GM12878 (cell line): ENCODE data around the gene TRABD. TPM values are rescaled to one million over a fixed set of nuclear protein-coding genes. Genes with fewer than 3 reads are reported as not detected.

Experiments
- ATAC-seq: fragments of 200-7000 bp; cut with Tn5 transposase; 3 replicates; pipeline ENCODE4 v1.9.1; 2020; ENCODE audit warnings: mild to moderate bottlenecking, moderate library complexity
- BruUV-seq: library from RNA; stranded (reverse); fragments of 400-500 nt; replicated peaks from 2 replicates; lab custom pipeline; 2021; lab: Mats Ljungman, UMichigan
- CTCF ChIA-PET: fragments of 300-600 bp; sonication (Branson Sonifier 250); formaldehyde crosslinking; extraction: SDS; loops from one replicate; lab custom pipeline; 2021; ENCODE audit warnings: inconsistent platforms; lab: Yijun Ruan, JAX
- POLR2A ChIA-PET: fragments of 350-600 bp; formaldehyde crosslinking; extraction: SDS; loops from one replicate; lab custom pipeline; 2021; ENCODE audit warnings: inconsistent platforms; lab: Charles Lee
- RAD21 ChIA-PET: fragments of 300-600 bp; sonication (Branson Sonifier 250); formaldehyde crosslinking; loops from one replicate; lab custom pipeline; 2023; ENCODE audit warnings: antibody characterized with exemption; ENCODE audit not compliant: unreplicated experiment; lab: Charles Lee
- SMC1A ChIA-PET: fragments of 300-600 bp; sonication (Branson Sonifier 250); formaldehyde crosslinking; loops from one replicate; lab custom pipeline; 2023; ENCODE audit not compliant: unreplicated experiment, uncharacterized antibody; lab: Charles Lee
- DNase-seq: peaks from one replicate; pipeline ENCODE4 v3.0.0-alpha.2; 2011; ENCODE audit warnings: low read depth, low spot score
- FAIRE-seq: peaks from 3 replicates; lab custom pipeline; 2011; peaks lifted over from hg19 to GRCh38; lab: Jason Lieb, UNC
- H2AFZ ChIP-seq: 2 replicates; pipeline ENCODE4 v1.6.0; 2011; ENCODE audit warnings: low read depth, low read length, control low read depth; ENCODE audit not compliant: control insufficient read depth
- H3K27ac ChIP-seq: 2 replicates; pipeline ENCODE4 v1.5.1; 2011; ENCODE audit warnings: control low read depth; ENCODE audit not compliant: control insufficient read depth, insufficient read depth
- H3K27me3 ChIP-seq, 2 experiments: replicated peaks in 1 of 2; 2 replicates each; pipeline versions ENCODE4 v1.6.0 to v1.6.1; 2011; ENCODE audit warnings: low read length in 1 of 2; ENCODE audit not compliant: control insufficient read depth in 2 of 2, insufficient read depth in 2 of 2
- H3K36me3 ChIP-seq, 2 experiments: 2 replicates each; pipeline ENCODE4 v1.5.1; 2011; ENCODE audit warnings: low read length in 1 of 2; ENCODE audit not compliant: control insufficient read depth in 2 of 2, insufficient read depth in 2 of 2
- H3K4me1 ChIP-seq: 2 replicates; pipeline ENCODE4 v1.6.1; 2011; ENCODE audit warnings: mild to moderate bottlenecking, low read length, moderate library complexity, mixed read lengths; ENCODE audit not compliant: control insufficient read depth, insufficient read depth
- H3K4me2 ChIP-seq: 2 replicates; pipeline ENCODE4 v1.6.0; 2011; ENCODE audit warnings: control low read depth; ENCODE audit not compliant: control insufficient read depth, insufficient read depth
- H3K4me3 ChIP-seq: fragments of 200-600 bp; sonication (generic); 2 replicates; pipeline ENCODE4 v1.5.1; 2016
- H3K79me2 ChIP-seq: 2 replicates; pipeline ENCODE4 v1.6.0; 2011; ENCODE audit warnings: low read length; ENCODE audit not compliant: control insufficient read depth, insufficient read depth
- H3K9ac ChIP-seq: 2 replicates; pipeline ENCODE4 v1.8.0; 2011; ENCODE audit warnings: low read length, control low read depth, mixed read lengths; ENCODE audit not compliant: control insufficient read depth, insufficient read depth
- H3K9me3 ChIP-seq: replicated peaks from 3 replicates; pipeline ENCODE4 v1.5.1; 2011; ENCODE audit warnings: mild to moderate bottlenecking, low read length; ENCODE audit not compliant: control insufficient read depth, insufficient read depth
- H4K20me1 ChIP-seq: 2 replicates; pipeline ENCODE4 v1.6.0; 2011; ENCODE audit not compliant: control insufficient read depth, insufficient read depth
- BHLHE40 ChIP-seq, 2 experiments: fragments of 450-650 bp in 1 of 2; IDR thresholded peaks; 2 replicates each; pipeline ENCODE4 v1.6.1; 2011 to 2017; ENCODE audit warnings: low read depth in 2 of 2, borderline replicate concordance in 1 of 2, improper control_type of control experiment in 1 of 2, low read length in 1 of 2, mild to moderate bottlenecking in 1 of 2
- FOXK2 ChIP-seq: fragments of 450-650 bp; IDR thresholded peaks from 2 replicates; pipeline ENCODE4 v1.6.1; 2017; ENCODE audit warnings: mild to moderate bottlenecking, moderate library complexity
- NFXL1 ChIP-seq: fragments of 450-650 bp; IDR thresholded peaks from 2 replicates; pipeline ENCODE4 v1.6.1; 2017; ENCODE audit warnings: antibody characterized with exemption, mild to moderate bottlenecking, borderline replicate concordance
- POLR2A ChIP-seq: IDR thresholded peaks from 2 replicates; pipeline ENCODE4 v1.6.1; 2011; ENCODE audit warnings: low read depth, mild to moderate bottlenecking, low read length
- WGBS: methylation state at CpG from one replicate; pipeline ENCODE4 v1.1.6; 2016; ENCODE audit warnings: low lambda C conversion rate; ENCODE audit not compliant: insufficient replicate concordance, insufficient coverage; ENCODE audit errors: missing lambda C conversion rate; 5-methylcytosine and 5-hydroxymethylcytosine counted together
- in situ Hi-C: fragments of 300-500 bp; cut with MboI; formaldehyde crosslinking; loops from 9 replicates; pipeline ENCODE4 v1.14.3; 2018; ENCODE audit warnings: mixed read lengths
- intact Hi-C: fragments of 100-400 bp; cut with micrococcal nuclease; formaldehyde crosslinking; loops from one replicate; pipeline ENCODE4 v1.14.2; 2022; ENCODE audit not compliant: unreplicated experiment
- polyA plus RNA-seq, 11 experiments: library from polyadenylated mRNA; depleted of rRNA in 4 of 11; unstranded in 6 of 11; stranded (reverse) in 5 of 11; fragments of >200 nt; fragmentation: Nextera tagmentation in 4 of 11; fragmentation: Illumina TruSeq in 1 of 11; extraction: Ambion mirVana in 4 of 11; extraction: Trizol in 1 of 11; gene quantifications; 1 replicate in 1 of 11; 2 replicates in 10 of 11; pipeline versions ENCODE4 v1.2.1 to v1.2.3, GENCODE V29; 2011 to 2016; ENCODE audit warnings: inconsistent platforms in 2 of 11, missing spikeins in 2 of 11, low read depth in 1 of 11
- total RNA-seq, 4 experiments: library from RNA; depleted of rRNA in 3 of 4; stranded (reverse); fragments of >200 nt in 3 of 4; fragmentation: Illumina TruSeq in 1 of 4; extraction: Trizol in 1 of 4; gene quantifications; 2 replicates each; pipeline versions ENCODE4 v1.2.1 to v1.2.3, GENCODE V29; 2013 to 2021

Gene TRABD
- total and polyA plus RNA-seq, 10 of the 15 experiments (the other 5 are each of a cell fraction or from before 2014, with no cell fraction given): 0.43 to 116 (median 58.1) TPM

DNA sequence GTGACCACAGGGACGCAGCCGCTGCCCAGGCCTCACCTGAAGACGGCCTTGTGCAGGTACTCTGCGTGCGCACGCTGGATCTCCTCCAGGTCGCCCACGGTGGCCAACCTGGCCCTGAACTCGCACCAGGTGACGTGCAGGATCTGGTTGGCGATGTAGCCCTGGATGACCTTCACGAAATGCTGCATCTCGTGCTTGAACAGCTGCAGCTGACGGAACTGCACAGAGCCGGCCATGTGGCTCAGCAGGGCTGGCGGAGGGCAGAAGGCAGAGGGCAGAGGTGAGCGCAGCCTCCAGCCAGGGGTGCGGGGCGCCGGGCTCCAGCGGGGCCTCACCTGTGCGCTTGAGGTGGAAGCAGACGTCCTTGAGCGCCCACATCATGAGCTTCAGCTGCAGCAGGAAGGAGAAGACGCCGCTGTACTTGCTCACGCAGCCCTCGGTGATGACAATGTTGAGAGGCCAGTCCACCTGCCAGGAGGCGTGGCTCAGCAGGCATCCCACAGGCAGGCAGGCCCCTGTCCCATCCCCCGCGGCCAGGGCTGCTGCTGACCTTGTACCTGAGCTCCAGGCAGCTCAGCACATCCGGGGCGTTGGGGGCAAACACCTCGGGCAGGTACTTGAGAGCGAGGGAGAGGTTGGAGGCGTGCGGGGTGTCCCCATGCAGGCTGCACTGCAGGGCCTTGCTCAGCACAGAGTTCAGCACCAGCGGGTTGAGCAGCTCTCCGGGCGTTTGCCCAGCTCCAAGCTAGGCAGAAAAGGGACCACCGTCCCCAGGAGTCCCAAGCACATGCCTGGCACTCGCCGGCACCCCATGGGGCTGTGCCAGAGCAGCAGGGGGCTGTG lies 32.7 kb downstream of the TRABD start:
- no peak overlapping the region for H3K4me2 ChIP-seq
- ATAC-seq: no peak
- FAIRE-seq: no peak
- SMC1A ChIA-PET: no interaction called here
- H2AFZ ChIP-seq: no peak overlapping the region
- H3K36me3 ChIP-seq: peaks cover 20 to 61% of the 10 kb centered on the region in 2 experiments; a peak in 3 of 4 replicates
- intact Hi-C loops (no loop called here), in situ Hi-C loops (no loop called here)
- H3K9ac ChIP-seq: no peak overlapping the region
- H3K4me1 ChIP-seq: no peaks in the 10 kb centered on the region
- no peaks in the 10 kb centered on the region; the same call in 1 of the 2 replicates for H3K79me2 ChIP-seq
- POLR2A ChIA-PET: no interaction called here
- no TSS peak for BruUV-seq
- CTCF ChIA-PET: interaction anchor here (0.5 to 0.6 kb wide), 2 partner anchors 213 to 246 kb away, joined by 3 read pairs; no protein-coding TSS in a partner anchor
- RAD21 ChIA-PET: no interaction called here
- no peak for DNase-seq
- H3K9me3 ChIP-seq: no peaks in the 10 kb centered on the region
- 80% methylated on average over 39 of the region's 43 CpGs for WGBS
- TF ChIP-seq NFXL1 (no peak), POLR2A (peak; percentile 62)
- H3K27ac ChIP-seq: no peak overlapping the region
- H3K27me3 ChIP-seq: no peaks in the 10 kb centered on the region
- H3K4me3 ChIP-seq: no peak overlapping the region
- H4K20me1 ChIP-seq: no peaks in the 10 kb centered on the region

DNA sequence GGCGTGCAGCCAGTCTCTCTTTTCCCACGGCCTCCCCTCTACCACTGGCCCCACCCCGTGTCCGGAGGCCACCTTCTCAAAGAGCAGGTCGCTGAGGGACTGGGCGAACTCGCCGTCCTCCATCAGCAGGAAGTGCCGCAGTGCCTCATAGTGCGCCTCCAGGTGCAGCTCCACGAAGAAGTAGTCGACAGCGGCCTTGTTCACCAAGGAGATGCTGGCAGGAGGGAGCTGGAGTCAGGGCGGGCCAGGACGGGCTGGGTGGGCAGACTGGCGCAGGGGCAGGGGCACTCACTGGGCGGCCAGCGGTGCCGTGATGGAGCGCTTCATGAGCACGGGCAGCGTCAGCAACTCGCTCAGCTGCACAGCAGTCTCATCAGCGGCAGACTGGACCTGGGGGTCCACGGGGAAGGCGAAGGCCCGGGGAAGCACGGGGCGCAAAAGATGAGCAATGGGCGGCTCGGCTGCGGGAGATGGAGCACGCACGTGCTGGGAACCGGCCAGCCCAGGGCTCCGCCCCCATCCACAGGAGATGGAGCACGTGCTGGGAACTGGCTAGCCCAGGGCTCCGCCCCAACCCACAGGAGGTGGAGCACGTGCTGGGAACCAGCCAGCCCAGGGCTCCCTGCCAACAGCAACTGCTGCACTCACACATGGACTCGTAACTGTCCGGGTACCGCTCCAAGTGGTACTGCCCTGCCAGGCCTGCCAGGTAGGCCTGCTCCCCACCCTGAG lies 33.4 kb downstream of the TRABD start:
- ChIA-PET CTCF (interaction anchor here (0.6 kb wide), 1 partner anchor 247 kb away, joined by 3 read pairs; no protein-coding TSS in a partner anchor), RAD21 (no interaction called here), POLR2A (no interaction called here), SMC1A (no interaction called here)
- no peak for TF ChIP-seq FOXK2
- TF ChIP-seq BHLHE40 (IDR thresholded peaks at IDR 0.05; ENCODE audit: borderline replicate concordance in 1 of 2, low read depth in 2 of 2, low read length in 1 of 2): peak in 1 of 2 experiments; percentile 41; a peak in 1 of 4 replicates
- H3K9ac ChIP-seq: no peak overlapping the region
- FAIRE-seq (no peak), ATAC-seq (no peak; the same call in 2 of the 3 replicates), DNase-seq (no peak)
- H2AFZ ChIP-seq: no peak overlapping the region
- intact Hi-C loops (no loop called here), in situ Hi-C loops (no loop called here)
- H3K79me2 ChIP-seq: no peaks in the 10 kb centered on the region; the same call in 1 of the 2 replicates
- H4K20me1 ChIP-seq: no peaks in the 10 kb centered on the region
- H3K36me3 ChIP-seq: peaks cover 23 to 65% of the 10 kb centered on the region in 2 experiments; a peak in 3 of 4 replicates
- WGBS: 96% methylated on average over 37 of the region's 42 CpGs
- H3K27ac ChIP-seq: no peak overlapping the region
- no TSS peak for BruUV-seq
- no peaks in the 10 kb centered on the region for H3K9me3 ChIP-seq
- no peak overlapping the region for H3K4me2 ChIP-seq
- H3K4me1 ChIP-seq: no peaks in the 10 kb centered on the region
- H3K4me3 ChIP-seq: no peak overlapping the region
- H3K27me3 ChIP-seq: no peaks in the 10 kb centered on the region
